Peyer's patch (tissue), 4 donors: ENCODE results near the gene NARS2.

ENCODE experiments used
- CTCF ChIP-seq, 6 experiments: fragments of 450-650 bp in 4 of 6; fragments of 200-600 bp in 2 of 6; sonication (generic) in 1 of 6; IDR thresholded peaks; one replicate each; pipeline ENCODE4 v1.5.1; 2017 to 2019; ENCODE audit warnings: antibody characterized with exemption in 6 of 6, mild to moderate bottlenecking in 3 of 6, moderate library complexity in 1 of 6
- POLR2A ChIP-seq, 2 donors: fragments of 450-650 bp; IDR thresholded peaks; one replicate each; pipeline ENCODE4 v1.5.1; 2017; ENCODE audit warnings: antibody characterized with exemption in 2 of 2, mild to moderate bottlenecking in 2 of 2, moderate library complexity in 2 of 2

- TF ChIP-seq CTCF (IDR thresholded peaks at IDR 0.05) (no peak), POLR2A (IDR thresholded peaks at IDR 0.05) (no peak)
Measured at GRCh38 chr11:78441956-78442355, 132.7 kb downstream of the NARS2 start.
